AG04449 (cell line): ENCODE results near the gene ABCB1.

Source experiments
- CTCF ChIA-PET: fragments of 350-600 bp; formaldehyde crosslinking; extraction: SDS; loops from one replicate; lab custom pipeline; 2021; ENCODE audit warnings: antibody characterized with exemption; lab: Yijun Ruan, JAX
- POLR2A ChIA-PET: fragments of 400-600, 350-600 bp; formaldehyde crosslinking; extraction: SDS; loops from one replicate; lab custom pipeline; 2020; ENCODE audit warnings: antibody characterized with exemption, inconsistent platforms; lab: Yijun Ruan, JAX
- DNase-seq: peaks from one replicate; pipeline ENCODE4 v3.0.0-alpha.2; 2010; ENCODE audit warnings: low read depth, low spot score
- H3K4me3 ChIP-seq: 2 replicates; pipeline ENCODE4 v1.5.1; 2011; ENCODE audit warnings: low read depth, mild to moderate bottlenecking, control low read depth, low read length
- CTCF ChIP-seq: IDR thresholded peaks from one replicate; pipeline ENCODE4 v1.5.1; 2011; ENCODE audit warnings: mild to moderate bottlenecking, moderate library complexity, low read length, control low read depth, inconsistent platforms; ENCODE audit not compliant: insufficient read depth; ENCODE audit errors: missing control alignments

Gene ABCB1

DNA sequence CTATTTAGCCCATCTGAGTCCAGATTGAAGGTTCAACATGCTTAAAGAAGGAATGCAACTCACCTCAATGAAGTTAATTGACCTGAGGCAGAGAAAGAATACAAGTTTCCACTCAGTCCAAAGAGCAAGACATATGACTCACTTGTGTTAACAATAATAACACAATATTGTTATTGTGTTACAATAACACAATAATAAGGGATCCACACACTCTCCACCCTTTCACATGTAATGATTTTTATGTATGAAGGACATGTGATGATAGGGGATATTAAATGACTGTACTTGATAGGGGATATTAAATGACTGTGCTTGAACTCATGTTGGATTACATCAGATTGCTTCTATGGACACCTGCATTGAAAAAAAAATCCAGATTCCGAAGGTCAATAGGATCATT, 3.6 kb upstream of the ABCB1 start:
- H3K4me3 ChIP-seq, result no peak overlapping the region
- no peak for DNase-seq
- ChIA-PET POLR2A (no interaction called here), CTCF (no interaction called here)
- no peak for TF ChIP-seq CTCF

GRCh38 chr7:87599336-87599735, 1.3 kb downstream of the ABCB1 start:
- DNase-seq, result no peak
- ChIA-PET CTCF (no interaction called here), POLR2A (no interaction called here)
- no peak overlapping the region for H3K4me3 ChIP-seq
- no peak for TF ChIP-seq CTCF

- DNase-seq, result no peak
- TF ChIP-seq CTCF, result no peak
- ChIA-PET POLR2A (no interaction called here), CTCF (no interaction called here)
- no peak overlapping the region for H3K4me3 ChIP-seq
Observed at GRCh38 chr7:87598234-87599009, 2.3 kb downstream of the ABCB1 start.

- CTCF ChIA-PET, result no interaction called here
- no peak for DNase-seq
- no peak for TF ChIP-seq CTCF
- POLR2A ChIA-PET, result no interaction called here
- H3K4me3 ChIP-seq, result no peak overlapping the region
Observed at GRCh38 chr7:87596696-87597095, 4.0 kb downstream of the ABCB1 start.

GRCh38 chr7:87596136-87596535, 4.5 kb downstream of the ABCB1 start:
- ChIA-PET POLR2A (no interaction called here), CTCF (no interaction called here)
- no peak for DNase-seq
- no peak for TF ChIP-seq CTCF
- H3K4me3 ChIP-seq, result no peak overlapping the region

- CTCF ChIA-PET, result no interaction called here
- H3K4me3 ChIP-seq, result no peak overlapping the region
- no peak for DNase-seq
- POLR2A ChIA-PET, result no interaction called here
- TF ChIP-seq CTCF, result no peak
Observed at GRCh38 chr7:87592300-87592699, 8.4 kb downstream of the ABCB1 start.
